Thyroid gland (tissue), 4 donors: ENCODE results near the gene SP7.

Experiments used
- CTCF ChIP-seq, 6 experiments: fragments of 200-600 bp in 3 of 6; fragments of 450-650 bp in 3 of 6; sonication (generic) in 3 of 6; IDR thresholded peaks; one replicate each; pipeline ENCODE4 v1.5.1; 2016 to 2019; ENCODE audit warnings: antibody characterized with exemption in 6 of 6, mild to moderate bottlenecking in 2 of 6, inconsistent platforms in 1 of 6, moderate library complexity in 1 of 6
- POLR2A ChIP-seq, 2 donors: fragments of 450-650 bp; IDR thresholded peaks; one replicate each; pipeline ENCODE4 v1.6.1; 2017; ENCODE audit warnings: antibody characterized with exemption in 2 of 2, mild to moderate bottlenecking in 2 of 2, moderate library complexity in 1 of 2

DNA sequence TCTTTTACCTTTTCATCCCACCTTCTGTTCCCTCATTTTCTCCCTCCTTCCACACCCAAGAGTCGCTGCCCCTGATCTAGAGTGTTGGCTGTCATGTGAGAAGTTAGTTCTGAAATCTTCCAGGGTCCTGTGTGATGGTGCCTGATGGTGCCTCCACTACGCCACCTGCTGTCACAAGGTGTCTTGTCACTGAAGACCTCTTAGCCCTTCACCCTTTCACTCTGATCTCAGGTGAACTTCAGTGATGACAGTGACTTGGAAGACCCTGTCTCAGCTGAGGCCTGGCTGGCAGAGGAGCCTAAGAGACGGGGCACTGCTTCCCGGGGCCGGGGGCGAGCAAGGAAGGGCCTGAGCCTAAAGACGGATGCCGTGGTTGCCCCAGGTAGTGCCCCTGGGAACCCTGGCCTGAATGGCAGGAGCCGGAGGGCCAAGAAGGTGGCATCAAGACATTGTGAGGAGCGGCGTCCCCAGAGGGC lies 48.4 kb downstream of the SP7 start:
- TF ChIP-seq POLR2A (IDR thresholded peaks at IDR 0.05) (no peak), CTCF (IDR thresholded peaks at IDR 0.05) (peak in 5 of 6 experiments; percentile 40 to 83 (median 72))
